DMS153 treated with DMSO at 0.1 percent for 48 hours (cell line): ENCODE measurements around the gene SASH3.
"Not testable (repeated sequence)": the region's sequence is repeated elsewhere in the genome, so short reads cannot be mapped to it uniquely, and the experiment has no call there.

Source experiments
- DNase-seq: peaks from one replicate; lab custom pipeline; 2025; ENCODE audit not compliant: unreplicated experiment; lab: John Stamatoyannopoulos, UW

SASH3 gene

DNA sequence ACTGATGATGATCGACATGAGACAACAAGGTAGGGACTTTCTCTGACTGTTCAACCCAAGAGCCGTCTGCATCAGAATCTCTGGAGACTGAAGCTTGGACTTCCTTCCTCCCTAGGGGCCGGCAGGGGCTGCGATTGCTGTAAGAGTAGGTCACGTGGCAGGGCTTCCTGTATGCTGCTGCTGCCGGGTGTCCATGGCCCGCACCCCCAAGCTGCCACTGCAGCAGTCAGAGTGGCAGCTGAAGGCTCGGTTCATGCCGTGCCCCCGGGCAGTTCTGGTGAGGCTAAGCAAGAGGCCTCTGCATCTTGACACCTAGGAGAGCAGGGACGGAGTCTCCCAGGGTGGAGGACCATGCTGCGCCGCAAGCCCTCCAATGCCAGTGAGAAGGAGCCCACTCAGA lies at the start of gene SASH3:
TSS of gene SASH3 (plus strand) at position 203 of the 400 bp plus-strand sequence. CDS start at position 352, 149 bp downstream.
- DNase-seq: no peak

DNA sequence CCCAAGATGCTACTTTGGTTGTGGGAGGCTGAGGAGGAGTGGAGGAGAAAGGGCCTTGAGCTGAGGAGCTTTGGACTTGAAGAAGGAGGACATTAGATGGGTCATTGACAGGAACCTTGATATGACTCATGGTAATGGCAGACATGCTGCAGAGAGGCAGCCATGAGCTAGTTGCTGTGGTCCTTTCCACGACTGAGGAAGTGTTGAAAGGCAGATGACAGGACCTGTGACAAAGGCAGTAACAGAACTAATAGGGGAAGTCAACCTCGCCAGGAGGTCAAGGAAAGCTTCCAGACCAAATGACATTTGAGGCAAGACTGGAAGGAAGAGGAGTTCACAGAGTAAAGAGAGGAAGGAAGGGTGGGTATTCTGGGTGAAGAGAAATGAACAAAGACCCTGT lies 48.5 kb upstream of the SASH3 start:
- no peak for DNase-seq

DNA sequence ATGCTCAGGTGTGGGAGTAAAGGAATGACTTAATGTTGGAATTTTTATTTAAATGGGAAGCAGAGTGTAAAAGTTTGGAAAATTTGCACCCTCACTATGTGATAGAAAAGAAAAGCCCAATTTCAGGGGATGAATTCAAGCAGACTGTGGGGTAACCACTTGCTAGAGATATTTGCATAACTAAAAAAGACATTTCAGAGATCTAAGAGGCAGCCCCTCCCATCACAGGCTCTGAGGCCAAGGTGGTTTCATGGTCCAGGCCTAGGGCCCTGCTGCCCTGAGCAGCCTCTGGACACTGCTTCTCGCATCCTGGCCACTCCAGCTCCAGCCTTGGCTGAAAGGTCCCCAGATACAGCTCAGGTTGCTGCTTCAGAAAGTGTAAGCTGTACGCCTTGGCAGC lies 46.9 kb upstream of the SASH3 start:
- DNase-seq: no peak

DNA sequence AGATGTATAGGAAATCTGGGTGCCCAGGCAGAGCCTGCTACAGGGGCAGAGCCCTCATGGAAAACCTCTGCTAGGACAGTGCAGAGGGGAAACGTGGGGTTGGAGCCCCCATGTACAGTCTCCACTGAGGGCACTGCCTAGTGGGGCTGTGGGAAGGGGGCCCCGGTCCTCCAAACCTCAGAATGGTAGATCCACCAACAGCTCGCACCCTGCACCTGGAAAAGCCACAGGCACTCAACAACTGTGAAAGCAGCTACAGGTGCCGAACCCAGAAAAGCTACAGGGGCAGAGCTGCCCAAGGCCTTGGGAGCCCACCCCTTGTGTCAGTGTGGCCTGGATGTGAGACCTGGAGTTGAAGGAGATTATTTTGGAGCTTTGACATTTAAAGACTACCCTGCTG lies 46.4 kb upstream of the SASH3 start:
- no peak for DNase-seq

DNA sequence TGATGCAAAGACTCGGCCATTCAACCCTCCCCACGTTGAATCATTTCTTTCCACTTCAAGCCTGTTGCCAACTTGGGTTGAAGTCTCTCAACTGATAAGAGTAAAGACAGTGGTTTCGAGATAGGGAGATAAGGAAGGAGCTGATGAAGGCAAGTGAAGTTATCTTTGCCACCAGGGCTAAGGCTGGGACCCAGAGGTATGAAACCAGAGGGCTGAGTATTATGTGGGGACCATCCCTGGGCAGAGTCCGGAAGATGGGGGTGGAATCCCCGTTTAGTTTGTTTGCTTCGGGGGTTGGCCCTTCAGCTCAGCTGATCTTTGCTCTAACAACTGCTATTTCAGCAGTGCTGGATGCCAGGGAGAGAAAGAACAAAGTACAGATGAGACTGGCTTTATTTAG lies 43.3 kb upstream of the SASH3 start:
- no peak for DNase-seq

DNA sequence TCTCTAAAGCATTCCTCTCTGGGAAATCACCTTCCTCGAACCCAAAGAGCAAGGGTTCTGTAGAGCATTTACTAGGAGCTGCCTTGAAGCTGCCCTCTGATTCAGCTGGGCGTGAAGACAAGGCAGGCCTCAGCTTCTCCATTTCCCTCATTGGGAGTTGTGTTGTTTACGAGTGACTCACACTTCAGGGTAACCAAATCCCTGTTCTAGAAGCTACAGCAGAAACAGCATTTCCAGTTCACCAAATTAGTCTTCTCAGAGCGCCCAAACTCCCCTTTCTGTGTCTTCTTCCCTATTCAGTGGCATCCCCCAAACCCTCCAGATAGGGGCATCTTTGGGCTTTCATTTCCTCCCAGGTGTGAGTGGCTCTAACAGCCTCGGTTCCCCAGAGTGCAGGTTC lies 41.8 kb upstream of the SASH3 start:
- no peak for DNase-seq

DNA sequence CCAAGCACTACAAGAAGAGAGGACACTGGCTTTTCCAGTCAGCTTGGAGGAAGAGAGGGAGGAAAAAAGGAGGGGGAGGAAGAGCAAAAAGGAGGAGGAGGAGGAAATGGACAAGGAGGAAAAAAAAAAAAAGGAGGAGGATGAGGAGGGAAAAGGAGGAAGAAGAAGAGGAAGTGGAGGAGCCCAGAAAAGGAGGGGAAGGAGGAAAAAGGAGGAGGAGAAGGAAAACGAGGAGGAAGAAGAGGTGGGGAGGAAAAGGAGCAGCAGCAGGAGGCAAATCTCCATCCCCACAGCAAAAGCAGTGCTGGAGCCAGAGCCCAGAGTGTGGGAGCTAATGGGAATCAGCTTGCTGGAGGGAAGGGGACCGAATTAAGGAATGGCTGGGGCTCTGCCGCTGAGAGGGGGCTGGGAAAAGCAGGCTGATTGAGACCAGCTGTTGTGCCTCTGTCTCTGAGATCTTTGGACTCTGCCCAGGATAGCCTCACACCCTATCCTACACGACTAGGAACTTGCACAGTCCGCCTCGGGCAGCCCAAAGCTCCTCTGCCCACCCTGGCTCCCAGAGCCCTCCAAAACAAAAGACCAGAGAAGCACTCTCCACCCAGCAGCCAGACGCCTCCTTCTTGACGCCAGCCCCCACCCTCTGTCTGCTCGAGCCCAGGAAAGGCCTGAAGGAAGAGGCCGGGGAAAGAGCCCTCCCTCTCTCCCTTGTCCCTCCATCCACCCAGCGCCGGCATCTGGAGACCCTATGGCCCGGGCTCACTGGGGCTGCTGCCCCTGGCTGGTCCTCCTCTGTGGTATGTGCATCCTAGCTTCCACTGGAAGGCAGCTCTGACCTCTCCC lies 41.1 kb upstream of the SASH3 start, which contains the start of gene XPNPEP2:
TSS of gene XPNPEP2 (plus strand) at position 514 of the 843 bp plus-strand sequence. CDS start at position 749, 235 bp downstream.
- no peak for DNase-seq

DNA sequence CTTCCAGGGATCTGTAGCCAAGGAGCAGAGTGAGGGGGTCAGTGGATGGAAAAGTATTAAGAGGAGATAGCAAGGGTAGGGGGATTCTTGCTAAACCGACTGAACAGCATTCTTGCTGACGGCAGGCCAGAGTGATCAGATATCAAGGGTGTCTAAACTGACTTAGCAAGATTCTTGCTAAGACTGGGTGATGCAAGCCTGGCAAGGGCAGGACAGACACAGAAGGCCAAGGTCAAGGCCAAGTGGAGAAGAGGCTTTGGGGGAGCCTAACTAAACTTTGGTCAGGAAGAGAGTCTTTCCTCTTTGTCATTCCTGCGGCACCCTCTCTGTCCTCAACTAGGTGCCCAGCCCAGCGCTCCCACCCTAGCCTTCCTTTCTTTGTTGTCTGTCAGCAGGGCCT lies 40.2 kb upstream of the SASH3 start:
- DNase-seq: no peak

DNA sequence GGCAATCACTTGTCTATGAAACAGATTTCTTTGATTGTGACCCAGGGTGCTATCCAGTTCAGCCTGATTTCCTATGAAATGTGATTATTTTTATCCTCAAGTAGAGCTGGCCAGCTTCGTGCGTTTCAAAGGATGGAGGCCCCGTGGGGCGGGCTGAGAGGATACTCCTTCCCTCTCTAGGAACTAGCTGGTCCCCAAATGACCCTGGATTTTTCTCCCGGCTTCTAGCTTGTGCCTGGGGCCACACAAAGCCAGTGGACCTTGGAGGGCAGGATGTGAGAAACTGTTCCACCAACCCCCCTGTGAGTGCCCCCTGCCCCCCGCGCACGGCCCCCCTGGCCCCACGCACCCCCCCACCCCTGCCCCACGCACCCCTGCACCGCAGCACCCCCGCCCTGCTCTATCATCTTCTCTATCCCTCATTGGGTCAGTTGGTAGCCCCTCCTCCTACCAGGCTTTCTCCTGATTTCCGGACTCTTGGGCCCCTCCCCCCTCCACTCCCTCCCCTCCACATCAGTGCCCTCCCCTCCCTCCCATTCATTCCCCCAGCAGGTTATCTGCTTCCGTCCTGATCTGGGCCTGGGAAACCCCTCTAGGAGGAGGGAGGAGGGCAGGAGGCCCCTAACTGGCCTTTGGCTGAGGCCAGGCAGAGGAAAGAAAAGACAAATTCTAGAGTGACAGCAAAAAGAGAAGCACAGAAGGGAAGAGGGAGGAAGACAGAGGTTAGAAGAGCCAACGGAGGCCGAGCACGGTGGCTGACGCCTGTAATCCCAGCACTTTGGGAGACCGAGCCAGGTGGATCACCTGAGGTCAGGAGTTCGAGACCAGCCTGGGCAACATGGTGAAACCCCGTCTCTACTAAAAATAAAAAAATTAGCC lies 37.6 kb upstream of the SASH3 start:
- DNase-seq: no peak

DNA sequence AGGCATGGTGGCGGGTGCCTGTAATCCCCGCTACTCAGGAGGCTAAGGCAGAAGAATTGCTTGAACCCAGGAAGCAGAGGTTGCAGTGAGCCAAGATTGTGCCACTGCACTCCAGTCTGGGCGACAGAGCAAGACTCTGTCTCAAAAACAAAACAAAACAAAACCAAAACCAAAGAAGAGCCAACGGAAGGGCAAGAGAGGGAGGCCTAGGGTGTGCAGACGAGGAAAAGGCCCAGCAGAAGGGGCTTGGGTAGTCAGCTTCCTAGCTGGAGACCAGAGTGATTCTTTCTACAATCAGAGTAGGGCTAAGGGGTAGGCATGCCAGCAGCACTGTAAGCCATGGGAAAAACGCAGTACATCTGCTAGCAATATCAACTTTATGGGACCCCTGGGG lies 37.0 kb upstream of the SASH3 start:
- not testable (repeated sequence) for DNase-seq

DNA sequence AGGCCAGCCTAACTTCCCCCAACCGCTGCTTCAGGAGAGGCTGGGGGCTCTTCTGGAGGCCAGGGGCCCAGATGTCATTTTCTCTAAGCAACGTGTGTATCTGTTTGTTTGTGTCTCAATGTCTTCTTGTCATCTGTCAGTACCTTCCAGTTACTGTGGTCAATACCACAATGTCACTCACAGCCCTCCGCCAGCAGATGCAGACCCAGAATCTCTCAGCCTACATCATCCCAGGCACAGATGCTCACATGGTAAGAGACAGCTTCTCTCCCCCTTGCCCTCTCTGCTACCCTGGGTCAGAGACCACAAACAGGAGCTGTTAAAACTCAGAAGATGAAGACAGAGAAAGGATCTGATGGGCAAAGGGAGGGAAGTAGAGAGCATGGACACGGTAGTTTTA lies 35.9 kb upstream of the SASH3 start:
- DNase-seq: no peak

DNA sequence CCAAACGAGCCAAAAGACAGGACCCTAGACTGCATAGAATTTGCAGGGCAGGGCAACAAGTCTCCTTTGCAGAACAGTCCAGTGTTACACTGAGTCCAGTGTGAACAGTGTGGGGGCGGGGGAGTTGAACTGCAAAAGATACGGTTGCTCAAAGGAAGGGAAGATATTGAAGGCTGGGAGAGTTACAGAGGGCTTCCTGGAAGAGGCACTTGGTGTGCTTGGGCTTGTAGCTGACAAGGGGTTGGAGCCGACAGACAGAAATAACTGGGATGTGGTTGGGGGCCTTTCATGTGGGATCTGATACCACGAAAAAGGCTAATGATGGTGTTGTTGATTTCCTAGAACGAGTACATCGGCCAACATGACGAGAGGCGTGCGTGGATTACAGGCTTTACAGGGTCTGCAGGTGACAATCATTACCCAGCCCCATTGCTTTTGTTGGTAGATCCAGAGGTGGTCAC lies 34.9 kb upstream of the SASH3 start:
- DNase-seq: no peak

DNA sequence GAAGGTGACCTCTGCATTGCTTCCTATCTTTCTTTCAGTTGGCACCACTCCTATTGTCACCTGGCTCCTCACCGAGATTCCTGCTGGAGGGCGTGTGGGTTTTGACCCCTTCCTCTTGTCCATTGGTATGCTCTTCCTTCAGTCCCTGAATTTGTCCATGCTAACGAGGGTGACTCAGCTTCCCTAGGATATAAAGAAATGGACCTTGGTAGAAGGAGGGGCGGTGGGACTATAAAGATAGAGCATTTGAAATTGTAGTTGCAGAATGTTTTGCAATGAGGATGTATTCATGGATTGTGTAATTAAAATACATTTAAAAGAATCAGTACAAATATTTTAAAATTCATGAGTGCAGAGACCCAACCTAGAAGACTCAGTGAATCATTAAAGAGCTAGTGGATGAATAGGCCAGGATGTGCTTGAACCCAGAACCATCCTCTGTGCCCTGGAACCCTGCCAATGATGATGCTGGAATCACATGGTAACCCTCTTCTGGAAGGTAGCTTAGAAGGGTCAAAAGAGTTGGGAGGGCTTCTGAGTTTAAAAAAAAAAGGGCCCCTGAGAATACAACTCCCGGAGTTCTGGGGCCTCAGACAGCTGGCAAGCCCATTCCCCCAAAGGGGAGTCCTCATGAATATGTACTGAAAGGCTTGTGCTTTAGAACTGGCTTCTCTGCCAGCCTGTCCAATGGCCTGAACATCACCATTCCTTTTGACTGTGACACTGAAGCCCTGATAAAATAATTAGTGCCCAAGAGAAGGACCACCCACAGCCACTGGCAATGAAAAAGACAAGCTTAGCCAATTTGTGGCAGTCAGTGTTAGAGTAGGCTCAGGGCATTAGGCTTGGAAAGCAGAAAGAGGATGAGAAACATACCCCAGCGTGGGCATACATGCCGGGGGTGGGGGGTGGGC lies 32.9 kb upstream of the SASH3 start:
- DNase-seq: no peak

DNA sequence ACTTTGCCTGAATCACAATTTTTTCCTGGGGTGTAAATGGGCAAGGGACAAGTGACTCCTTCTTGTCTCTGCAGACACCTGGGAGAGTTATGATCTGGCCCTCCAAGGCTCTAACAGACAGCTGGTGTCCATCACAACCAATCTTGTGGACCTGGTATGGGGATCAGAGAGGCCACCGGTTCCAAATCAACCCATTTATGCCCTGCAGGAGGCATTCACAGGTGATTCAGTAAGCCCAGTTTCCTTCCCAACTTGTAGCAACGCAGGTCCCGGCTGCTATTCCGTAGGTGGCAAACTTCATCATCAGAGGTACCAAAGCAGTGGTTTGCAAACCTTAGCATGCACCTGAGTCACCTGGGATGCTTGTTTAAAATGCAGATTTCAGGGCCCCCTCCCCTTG lies 32.2 kb upstream of the SASH3 start:
- DNase-seq: no peak

DNA sequence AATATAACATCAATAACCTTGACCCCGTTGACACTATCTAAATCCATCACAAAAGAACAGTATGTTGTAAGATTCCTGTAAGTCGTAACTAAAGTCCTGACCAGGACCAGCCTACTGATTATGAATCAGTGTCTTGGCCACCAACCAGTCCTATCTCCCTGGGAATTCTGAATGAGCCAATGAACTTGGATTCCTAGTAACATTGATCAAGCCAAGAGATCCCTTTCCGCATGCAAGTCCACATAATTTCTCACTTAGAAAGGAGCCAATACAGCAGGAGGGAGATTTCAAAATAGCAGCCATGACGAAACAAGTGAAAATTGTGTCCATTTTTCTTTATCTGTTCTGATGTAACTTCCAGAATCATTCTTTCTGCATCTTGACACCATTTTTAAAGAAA lies 31.4 kb upstream of the SASH3 start:
- no peak for DNase-seq

DNA sequence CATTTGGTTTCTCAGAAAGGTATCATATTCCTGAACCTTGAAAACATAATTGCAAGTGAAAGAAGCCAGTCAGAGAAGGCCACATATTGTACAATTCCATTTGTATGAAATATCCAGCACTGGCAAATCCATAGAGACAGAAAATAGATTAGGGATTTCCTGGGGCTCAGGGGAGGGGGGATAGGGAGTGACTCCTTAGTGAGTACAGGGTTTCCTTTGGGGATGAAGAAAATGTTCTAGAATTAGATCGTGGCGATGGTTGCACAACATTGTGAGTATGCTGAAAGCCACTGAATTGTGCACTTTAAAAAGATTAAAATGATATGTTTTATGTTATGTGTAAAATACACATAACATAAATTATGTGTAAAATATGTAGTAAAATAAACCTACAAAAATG lies 30.7 kb upstream of the SASH3 start:
- DNase-seq: no peak

DNA sequence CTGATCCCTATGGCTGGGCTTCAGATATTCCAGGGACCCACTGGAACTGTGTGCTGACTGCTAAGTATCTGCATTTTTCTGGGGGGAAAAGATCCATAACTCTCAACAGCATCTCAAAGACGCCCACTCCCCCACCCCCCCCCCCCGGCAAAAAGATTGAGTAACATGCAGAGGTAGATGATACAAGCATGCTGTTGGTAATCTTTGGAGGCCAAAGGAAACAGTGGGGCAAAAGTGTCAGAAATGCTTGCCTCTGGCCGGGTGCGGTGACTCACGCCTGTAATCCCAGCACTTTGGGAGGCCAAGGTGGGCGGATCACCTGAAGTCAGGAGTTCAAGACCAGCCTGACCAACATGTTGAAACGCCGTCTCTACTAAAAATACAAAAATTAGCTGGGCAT lies 28.8 kb upstream of the SASH3 start:
- DNase-seq: no peak

DNA sequence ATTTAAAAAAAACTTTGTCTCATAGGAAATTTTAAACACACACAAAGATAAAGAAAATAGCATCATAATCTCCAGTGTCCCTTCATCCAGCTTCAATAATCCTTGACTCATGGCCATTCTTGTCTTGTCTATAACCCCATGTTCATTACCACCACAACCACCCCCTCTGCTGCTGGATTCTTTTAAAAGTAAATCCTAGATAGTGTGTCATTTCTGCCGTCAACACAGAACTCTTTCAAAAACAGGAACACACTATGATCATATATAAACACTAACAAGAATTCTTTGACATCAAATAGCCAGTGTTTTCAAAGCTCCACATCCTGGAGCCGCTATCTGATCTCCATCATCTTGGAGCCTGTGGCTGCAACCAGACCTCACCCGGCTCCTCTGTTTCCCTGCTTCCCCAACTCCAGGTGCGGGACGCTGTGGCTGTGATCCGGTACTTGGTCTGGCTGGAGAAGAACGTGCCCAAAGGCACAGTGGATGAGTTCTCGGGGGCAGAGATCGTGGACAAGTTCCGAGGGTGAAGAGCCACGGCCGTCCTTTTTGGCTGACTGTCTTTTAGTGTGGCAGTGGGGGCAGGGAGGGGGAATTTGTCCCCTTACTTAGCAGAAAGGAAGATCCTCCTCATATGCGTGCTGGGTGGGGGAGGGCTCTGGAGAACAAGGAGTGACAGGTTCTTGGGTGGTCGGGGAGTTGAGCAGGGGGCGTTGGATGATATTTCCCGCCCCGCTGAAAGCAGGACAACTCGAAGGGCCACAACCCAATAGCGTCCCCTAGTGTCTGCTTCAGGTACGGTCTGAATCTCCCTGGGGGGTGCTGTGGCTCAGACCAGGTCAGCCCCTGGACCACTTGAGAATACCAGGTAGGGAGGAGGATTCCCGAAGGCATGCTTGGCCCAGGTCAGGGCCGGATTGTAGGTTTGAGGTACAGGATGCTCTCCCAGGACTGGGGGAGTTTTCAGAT lies 25.4 kb upstream of the SASH3 start:
- no peak for DNase-seq

DNA sequence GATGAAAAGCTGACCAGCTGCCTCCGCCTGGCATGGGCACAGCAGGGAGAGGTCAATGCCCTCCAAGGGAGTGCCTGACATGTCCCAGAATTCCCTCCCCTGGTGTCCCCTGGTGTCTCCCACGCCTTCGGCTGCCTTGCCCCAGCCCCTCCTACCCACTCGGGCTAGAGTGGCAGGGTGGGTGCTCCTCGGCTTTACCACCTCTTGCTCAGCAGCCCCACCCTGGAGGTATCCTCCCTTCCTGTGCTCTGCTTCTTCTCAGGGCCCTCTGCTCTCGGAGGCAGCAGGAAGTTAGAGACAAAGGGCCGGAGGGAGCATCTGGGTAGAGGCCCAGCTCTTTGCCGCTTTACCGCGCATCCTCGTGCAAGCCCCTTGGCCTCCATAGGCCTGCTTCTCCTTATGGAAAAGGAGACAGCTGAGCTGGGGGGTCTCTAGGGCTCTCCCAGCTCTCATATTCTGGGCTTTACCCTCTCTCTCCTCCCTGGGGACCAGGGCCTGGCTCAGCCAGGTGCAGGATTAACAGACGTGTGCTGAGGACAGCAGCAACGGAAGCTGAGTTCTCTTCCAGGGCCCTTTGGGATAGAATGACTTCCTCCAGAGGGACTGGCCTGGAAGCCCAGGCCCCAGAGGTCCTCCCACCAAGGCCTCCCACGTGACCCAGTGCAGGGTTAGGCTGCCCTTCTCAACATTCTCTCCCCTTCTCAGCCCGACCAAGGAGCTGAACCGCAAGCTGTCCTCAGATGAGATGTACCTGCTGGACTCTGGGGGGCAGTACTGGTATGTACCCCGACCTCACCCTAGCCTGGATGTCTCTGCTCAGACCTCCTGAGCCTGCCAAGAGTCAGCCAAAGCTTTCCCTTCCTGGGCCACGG lies 23.7 kb upstream of the SASH3 start:
- DNase-seq: no peak
